HEK293 (cell line): Measurements from ENCODE around the gene LYVE1.

Experiments used
- CTCF ChIA-PET: fragments of 350-600 bp; formaldehyde crosslinking; extraction: SDS; loops from one replicate; lab custom pipeline; 2021; ENCODE audit warnings: antibody characterized with exemption; lab: Yijun Ruan, JAX
- POLR2A ChIA-PET: fragments of 300-600 bp; formaldehyde crosslinking; extraction: SDS; loops from one replicate; lab custom pipeline; 2020; ENCODE audit warnings: antibody characterized with exemption, inconsistent platforms; lab: Yijun Ruan, JAX
- H3K27ac ChIP-seq: fragments of 200-500 bp; sonication (Bioruptor generic); 2 replicates; pipeline ENCODE4 v1.5.1; 2014; ENCODE audit warnings: low read depth, low read length, control low read depth, inconsistent platforms; ENCODE audit errors: extremely low read depth
- H3K36me3 ChIP-seq, 2 experiments: fragments of 200-500 bp in 1 of 2; sonication (Bioruptor generic) in 1 of 2; 1 replicate in 1 of 2; 2 replicates in 1 of 2; pipeline ENCODE4 v1.5.1; 2014 to 2017; ENCODE audit warnings: inconsistent platforms in 2 of 2, low read length in 2 of 2; ENCODE audit not compliant: control insufficient read depth in 2 of 2, insufficient read depth in 1 of 2
- H3K4me1 ChIP-seq: fragments of 200-500 bp; sonication (Bioruptor generic); 2 replicates; pipeline ENCODE4 v1.5.1; 2014; ENCODE audit warnings: mild to moderate bottlenecking, low read length, inconsistent platforms; ENCODE audit not compliant: control insufficient read depth, insufficient read depth
- H3K4me3 ChIP-seq: 2 replicates; pipeline ENCODE4 v1.5.1; 2011; ENCODE audit warnings: low read depth, mild to moderate bottlenecking, control low read depth, low read length, moderate library complexity
- H3K9me3 ChIP-seq: fragments of 200-500 bp; sonication (Bioruptor generic); 2 replicates; pipeline ENCODE4 v1.5.1; 2014; ENCODE audit warnings: low read depth, low read length, inconsistent platforms; ENCODE audit not compliant: control insufficient read depth, insufficient read depth
- KLF1 ChIP-seq: fragments of 450-650 bp; formaldehyde crosslinking; IDR thresholded peaks from 2 replicates; pipeline ENCODE4 v1.5.1; 2016; ENCODE audit warnings: missing biosample characterization, missing genetic modification characterization
- PRDM1 ChIP-seq: fragments of 450-650 bp; formaldehyde crosslinking; IDR thresholded peaks from 2 replicates; pipeline ENCODE4; 2016; ENCODE audit warnings: missing biosample characterization, missing genetic modification characterization
- ZFP37 ChIP-seq: fragments of 450-650 bp; formaldehyde crosslinking; IDR thresholded peaks from 2 replicates; pipeline ENCODE4 v1.5.1; 2016; ENCODE audit warnings: missing biosample characterization, missing genetic modification characterization
- ZNF112 ChIP-seq: fragments of 450-650 bp; formaldehyde crosslinking; IDR thresholded peaks from 2 replicates; pipeline ENCODE4 v1.5.0; 2017; ENCODE audit warnings: missing biosample characterization, missing genetic modification characterization
- ZNF114 ChIP-seq: fragments of 450-650 bp; formaldehyde crosslinking; IDR thresholded peaks from 2 replicates; pipeline ENCODE4 v1.5.0; 2017; ENCODE audit warnings: missing biosample characterization, missing genetic modification characterization
- ZNF169 ChIP-seq: fragments of 450-650 bp; formaldehyde crosslinking; IDR thresholded peaks from 2 replicates; pipeline ENCODE4 v1.5.1; 2016; ENCODE audit warnings: missing biosample characterization, missing genetic modification characterization
- ZNF184 ChIP-seq: fragments of 450-650 bp; IDR thresholded peaks from 2 replicates; pipeline ENCODE4 v1.5.1; 2018; ENCODE audit warnings: missing biosample characterization, mild to moderate bottlenecking, missing genetic modification characterization
- ZNF341 ChIP-seq: fragments of 450-650 bp; formaldehyde crosslinking; IDR thresholded peaks from 2 replicates; pipeline ENCODE4; 2016; ENCODE audit warnings: low read depth, missing biosample characterization, missing genetic modification characterization
- ZNF548 ChIP-seq: fragments of 450-650 bp; formaldehyde crosslinking; IDR thresholded peaks from 2 replicates; pipeline ENCODE4 v1.5.1; 2016; ENCODE audit warnings: missing biosample characterization, missing genetic modification characterization
- ZNF560 ChIP-seq: fragments of 450-650 bp; formaldehyde crosslinking; IDR thresholded peaks from 2 replicates; pipeline ENCODE4 v1.5.1; 2017; ENCODE audit warnings: missing biosample characterization, missing genetic modification characterization, borderline replicate concordance
- ZNF571 ChIP-seq: fragments of 450-650 bp; formaldehyde crosslinking; IDR thresholded peaks from 2 replicates; pipeline ENCODE4 v1.5.0; 2017; ENCODE audit warnings: missing biosample characterization, missing genetic modification characterization
- ZNF677 ChIP-seq: fragments of 450-650 bp; IDR thresholded peaks from 2 replicates; pipeline ENCODE4 v1.5.0; 2018; ENCODE audit warnings: missing biosample characterization, mild to moderate bottlenecking, missing genetic modification characterization, moderate library complexity
- ZNF701 ChIP-seq: fragments of 450-650 bp; formaldehyde crosslinking; IDR thresholded peaks from 2 replicates; pipeline ENCODE4 v1.5.1; 2016; ENCODE audit warnings: missing biosample characterization, missing genetic modification characterization
- ZSCAN23 ChIP-seq: fragments of 450-650 bp; formaldehyde crosslinking; IDR thresholded peaks from 2 replicates; pipeline ENCODE4 v1.5.1; 2016; ENCODE audit warnings: missing biosample characterization, missing genetic modification characterization
- TF ChIP-seq, protein P1 (sequence below): fragments of 450-650 bp; formaldehyde crosslinking; IDR thresholded peaks from 2 replicates; pipeline ENCODE4 v1.5.1; 2016; ENCODE audit warnings: missing biosample characterization, missing genetic modification characterization
- TF ChIP-seq, protein P2 (sequence below): fragments of 450-650 bp; formaldehyde crosslinking; IDR thresholded peaks from 2 replicates; pipeline ENCODE4 v1.5.1; 2016; ENCODE audit warnings: missing biosample characterization, missing genetic modification characterization, borderline replicate concordance
- TF ChIP-seq, protein P3 (sequence below): fragments of 450-650 bp; formaldehyde crosslinking; IDR thresholded peaks from 2 replicates; pipeline ENCODE4 v1.5.1; 2017; ENCODE audit warnings: missing biosample characterization, mild to moderate bottlenecking, missing genetic modification characterization, moderate library complexity
- TF ChIP-seq, protein P4 (sequence below): fragments of 450-650 bp; formaldehyde crosslinking; IDR thresholded peaks from 2 replicates; pipeline ENCODE4 v1.5.1; 2016; ENCODE audit warnings: missing biosample characterization, missing genetic modification characterization, low read depth

Gene LYVE1

DNA sequence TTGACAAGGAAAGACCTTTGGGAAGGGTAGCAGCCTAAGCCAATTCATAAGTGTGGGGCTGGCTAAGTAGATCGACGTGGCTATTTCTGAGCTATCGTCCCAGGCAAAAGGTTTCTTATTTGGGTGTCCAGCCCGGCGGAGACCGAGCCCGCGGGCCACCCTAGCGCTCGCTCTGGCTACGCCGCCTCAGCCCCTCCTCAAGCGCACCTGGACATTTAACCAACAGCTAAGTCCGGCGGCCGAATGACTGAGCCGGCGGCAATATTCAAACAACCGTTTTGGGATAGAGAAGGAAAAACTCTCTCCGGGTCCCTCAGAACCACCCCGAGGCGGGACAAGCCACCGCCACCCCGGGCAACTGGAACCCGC is 27.9 kb downstream of the LYVE1 start (continued):
- TF ChIP-seq, protein P1, sequence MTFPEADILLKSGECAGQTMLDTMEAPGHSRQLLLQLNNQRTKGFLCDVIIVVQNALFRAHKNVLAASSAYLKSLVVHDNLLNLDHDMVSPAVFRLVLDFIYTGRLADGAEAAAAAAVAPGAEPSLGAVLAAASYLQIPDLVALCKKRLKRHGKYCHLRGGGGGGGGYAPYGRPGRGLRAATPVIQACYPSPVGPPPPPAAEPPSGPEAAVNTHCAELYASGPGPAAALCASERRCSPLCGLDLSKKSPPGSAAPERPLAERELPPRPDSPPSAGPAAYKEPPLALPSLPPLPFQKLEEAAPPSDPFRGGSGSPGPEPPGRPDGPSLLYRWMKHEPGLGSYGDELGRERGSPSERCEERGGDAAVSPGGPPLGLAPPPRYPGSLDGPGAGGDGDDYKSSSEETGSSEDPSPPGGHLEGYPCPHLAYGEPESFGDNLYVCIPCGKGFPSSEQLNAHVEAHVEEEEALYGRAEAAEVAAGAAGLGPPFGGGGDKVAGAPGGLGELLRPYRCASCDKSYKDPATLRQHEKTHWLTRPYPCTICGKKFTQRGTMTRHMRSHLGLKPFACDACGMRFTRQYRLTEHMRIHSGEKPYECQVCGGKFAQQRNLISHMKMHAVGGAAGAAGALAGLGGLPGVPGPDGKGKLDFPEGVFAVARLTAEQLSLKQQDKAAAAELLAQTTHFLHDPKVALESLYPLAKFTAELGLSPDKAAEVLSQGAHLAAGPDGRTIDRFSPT (tag by site-specific recombination): no peak
- no peak for TF ChIP-seq ZNF701 (tag by site-specific recombination)
- no peak for TF ChIP-seq ZNF571
- TF ChIP-seq PRDM1 (tag by site-specific recombination): no peak

DNA sequence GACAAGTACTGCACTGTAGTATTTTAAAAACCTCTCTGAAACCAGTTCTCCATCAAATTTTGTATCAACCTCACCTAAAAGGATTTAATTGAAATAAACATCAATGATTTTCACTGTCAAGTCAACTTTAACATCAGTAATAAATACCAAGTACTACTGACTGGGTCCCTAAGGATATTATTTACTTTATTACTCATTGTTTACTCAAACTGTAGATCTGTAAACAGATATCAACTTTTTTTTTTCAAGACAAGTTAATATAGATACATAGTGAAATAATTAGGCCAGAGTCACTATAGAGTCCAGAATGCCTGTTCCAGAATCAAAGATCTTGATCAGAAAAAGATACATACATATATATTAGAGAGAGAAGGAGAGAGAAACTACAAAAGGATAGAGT is 29.1 kb downstream of the LYVE1 start:
- Histone ChIP-seq H3K27ac (no peak overlapping the region), H3K36me3 (no peaks in the 10 kb centered on the region), H3K4me1 (no peaks in the 10 kb centered on the region), H3K9me3 (no peaks in the 10 kb centered on the region), H3K4me3 (no peak overlapping the region)
- POLR2A ChIA-PET: interaction anchor here (2.3 kb wide), 1 partner anchor 84 kb away, joined by 12 read pairs; the partner anchor contains the start of gene AMPD3
- TF ChIP-seq ZNF112 (tag by site-specific recombination) (no peak), ZFP37 (no peak), ZNF560 (tag by site-specific recombination) (no peak), ZNF548 (tag by site-specific recombination) (no peak), ZNF341 (tag by site-specific recombination) (no peak), ZSCAN23 (tag by site-specific recombination) (no peak), KLF1 (tag by site-specific recombination) (no peak), ZNF114 (tag by site-specific recombination) (no peak), ZNF169 (tag by site-specific recombination) (no peak), ZNF677 (tag by site-specific recombination) (no peak), ZNF184 (tag by site-specific recombination) (no peak)
- TF ChIP-seq, protein P2, sequence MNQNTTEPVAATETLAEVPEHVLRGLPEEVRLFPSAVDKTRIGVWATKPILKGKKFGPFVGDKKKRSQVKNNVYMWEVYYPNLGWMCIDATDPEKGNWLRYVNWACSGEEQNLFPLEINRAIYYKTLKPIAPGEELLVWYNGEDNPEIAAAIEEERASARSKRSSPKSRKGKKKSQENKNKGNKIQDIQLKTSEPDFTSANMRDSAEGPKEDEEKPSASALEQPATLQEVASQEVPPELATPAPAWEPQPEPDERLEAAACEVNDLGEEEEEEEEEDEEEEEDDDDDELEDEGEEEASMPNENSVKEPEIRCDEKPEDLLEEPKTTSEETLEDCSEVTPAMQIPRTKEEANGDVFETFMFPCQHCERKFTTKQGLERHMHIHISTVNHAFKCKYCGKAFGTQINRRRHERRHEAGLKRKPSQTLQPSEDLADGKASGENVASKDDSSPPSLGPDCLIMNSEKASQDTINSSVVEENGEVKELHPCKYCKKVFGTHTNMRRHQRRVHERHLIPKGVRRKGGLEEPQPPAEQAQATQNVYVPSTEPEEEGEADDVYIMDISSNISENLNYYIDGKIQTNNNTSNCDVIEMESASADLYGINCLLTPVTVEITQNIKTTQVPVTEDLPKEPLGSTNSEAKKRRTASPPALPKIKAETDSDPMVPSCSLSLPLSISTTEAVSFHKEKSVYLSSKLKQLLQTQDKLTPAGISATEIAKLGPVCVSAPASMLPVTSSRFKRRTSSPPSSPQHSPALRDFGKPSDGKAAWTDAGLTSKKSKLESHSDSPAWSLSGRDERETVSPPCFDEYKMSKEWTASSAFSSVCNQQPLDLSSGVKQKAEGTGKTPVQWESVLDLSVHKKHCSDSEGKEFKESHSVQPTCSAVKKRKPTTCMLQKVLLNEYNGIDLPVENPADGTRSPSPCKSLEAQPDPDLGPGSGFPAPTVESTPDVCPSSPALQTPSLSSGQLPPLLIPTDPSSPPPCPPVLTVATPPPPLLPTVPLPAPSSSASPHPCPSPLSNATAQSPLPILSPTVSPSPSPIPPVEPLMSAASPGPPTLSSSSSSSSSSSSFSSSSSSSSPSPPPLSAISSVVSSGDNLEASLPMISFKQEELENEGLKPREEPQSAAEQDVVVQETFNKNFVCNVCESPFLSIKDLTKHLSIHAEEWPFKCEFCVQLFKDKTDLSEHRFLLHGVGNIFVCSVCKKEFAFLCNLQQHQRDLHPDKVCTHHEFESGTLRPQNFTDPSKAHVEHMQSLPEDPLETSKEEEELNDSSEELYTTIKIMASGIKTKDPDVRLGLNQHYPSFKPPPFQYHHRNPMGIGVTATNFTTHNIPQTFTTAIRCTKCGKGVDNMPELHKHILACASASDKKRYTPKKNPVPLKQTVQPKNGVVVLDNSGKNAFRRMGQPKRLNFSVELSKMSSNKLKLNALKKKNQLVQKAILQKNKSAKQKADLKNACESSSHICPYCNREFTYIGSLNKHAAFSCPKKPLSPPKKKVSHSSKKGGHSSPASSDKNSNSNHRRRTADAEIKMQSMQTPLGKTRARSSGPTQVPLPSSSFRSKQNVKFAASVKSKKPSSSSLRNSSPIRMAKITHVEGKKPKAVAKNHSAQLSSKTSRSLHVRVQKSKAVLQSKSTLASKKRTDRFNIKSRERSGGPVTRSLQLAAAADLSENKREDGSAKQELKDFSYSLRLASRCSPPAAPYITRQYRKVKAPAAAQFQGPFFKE (tag by site-specific recombination): no peak
- TF ChIP-seq, protein P3, sequence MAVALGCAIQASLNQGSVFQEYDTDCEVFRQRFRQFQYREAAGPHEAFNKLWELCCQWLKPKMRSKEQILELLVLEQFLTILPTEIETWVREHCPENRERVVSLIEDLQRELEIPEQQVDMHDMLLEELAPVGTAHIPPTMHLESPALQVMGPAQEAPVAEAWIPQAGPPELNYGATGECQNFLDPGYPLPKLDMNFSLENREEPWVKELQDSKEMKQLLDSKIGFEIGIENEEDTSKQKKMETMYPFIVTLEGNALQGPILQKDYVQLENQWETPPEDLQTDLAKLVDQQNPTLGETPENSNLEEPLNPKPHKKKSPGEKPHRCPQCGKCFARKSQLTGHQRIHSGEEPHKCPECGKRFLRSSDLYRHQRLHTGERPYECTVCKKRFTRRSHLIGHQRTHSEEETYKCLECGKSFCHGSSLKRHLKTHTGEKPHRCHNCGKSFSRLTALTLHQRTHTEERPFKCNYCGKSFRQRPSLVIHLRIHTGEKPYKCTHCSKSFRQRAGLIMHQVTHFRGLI: no peak
- TF ChIP-seq, protein P4, sequence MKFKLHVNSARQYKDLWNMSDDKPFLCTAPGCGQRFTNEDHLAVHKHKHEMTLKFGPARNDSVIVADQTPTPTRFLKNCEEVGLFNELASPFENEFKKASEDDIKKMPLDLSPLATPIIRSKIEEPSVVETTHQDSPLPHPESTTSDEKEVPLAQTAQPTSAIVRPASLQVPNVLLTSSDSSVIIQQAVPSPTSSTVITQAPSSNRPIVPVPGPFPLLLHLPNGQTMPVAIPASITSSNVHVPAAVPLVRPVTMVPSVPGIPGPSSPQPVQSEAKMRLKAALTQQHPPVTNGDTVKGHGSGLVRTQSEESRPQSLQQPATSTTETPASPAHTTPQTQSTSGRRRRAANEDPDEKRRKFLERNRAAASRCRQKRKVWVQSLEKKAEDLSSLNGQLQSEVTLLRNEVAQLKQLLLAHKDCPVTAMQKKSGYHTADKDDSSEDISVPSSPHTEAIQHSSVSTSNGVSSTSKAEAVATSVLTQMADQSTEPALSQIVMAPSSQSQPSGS: no peak
- TF ChIP-seq, all 188 proteins: peak for 0
- CTCF ChIA-PET: interaction anchor here (0.6 to 3.1 kb wide), 5 partner anchors 7 to 196 kb away, joined by 3 to 25 read pairs (median 5); no protein-coding TSS in a partner anchor
